Hematopoietic multipotent progenitor cell treated with erythropoietin and hydrocortisone succinate and interleukin-3 and kit ligand, for 15 days (in vitro differentiated cells): ENCODE data around the gene CD83.
A peak's percentile ranks its signal among the peaks of the same experiment; 100 is the strongest.

ENCODE experiments used
- DNase-seq: peaks from one replicate; pipeline ENCODE4 v3.0.0-alpha.2; 2015; ENCODE audit warnings: low spot score

Gene CD83

DNA sequence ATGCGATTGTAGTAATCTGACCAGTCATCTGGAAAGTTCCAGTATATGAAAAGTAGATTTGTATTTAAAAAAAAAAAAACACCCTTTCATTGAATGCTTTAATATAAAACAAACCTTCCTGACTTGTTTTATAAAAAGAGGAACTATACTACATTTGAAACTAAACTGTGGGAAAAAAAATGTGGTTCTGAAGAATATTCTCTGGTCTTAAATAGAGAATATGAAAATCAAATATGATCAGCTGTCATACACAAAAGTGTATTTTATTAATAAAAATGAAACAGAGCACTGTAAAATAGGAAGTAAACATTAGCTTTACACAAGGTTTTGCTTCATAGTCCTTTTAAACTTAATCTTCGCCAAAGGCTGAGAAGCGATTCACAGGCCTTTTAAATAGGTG is 25.3 kb upstream of the CD83 start:
- DNase-seq, result no peak

GRCh38 chr6:14092838-14093789 is 24.5 kb upstream of the CD83 start:
- DNase-seq, result no peak

GRCh38 chr6:14094721-14095120 is 22.9 kb upstream of the CD83 start:
- no peak for DNase-seq

- no peak for DNase-seq
Observed at GRCh38 chr6:14095437-14095836, 22.1 kb upstream of the CD83 start.

DNA sequence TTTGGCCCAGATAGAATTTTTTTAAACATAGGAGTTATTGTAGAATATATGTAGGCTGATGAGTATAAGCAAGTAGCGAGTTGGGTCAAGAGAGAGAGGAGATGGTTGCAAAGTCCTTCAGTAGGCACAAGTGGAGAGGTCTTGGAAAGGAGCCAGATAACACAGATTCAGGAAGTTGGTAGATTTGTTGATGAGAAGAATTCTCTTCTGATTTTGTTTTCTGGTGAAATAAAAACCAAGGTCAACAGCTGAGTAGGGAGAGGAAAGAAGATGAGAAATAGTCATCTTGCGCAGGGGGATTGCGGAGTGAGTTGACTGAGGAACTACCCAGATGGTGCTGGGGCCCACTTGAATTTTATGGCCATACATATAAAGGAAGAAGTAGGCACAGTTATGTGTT is 17.4 kb upstream of the CD83 start:
- no peak for DNase-seq

GRCh38 chr6:14100966-14101365 is 16.6 kb upstream of the CD83 start:
- no peak for DNase-seq

GRCh38 chr6:14102383-14102782 is 15.2 kb upstream of the CD83 start:
- DNase-seq, result no peak

DNA sequence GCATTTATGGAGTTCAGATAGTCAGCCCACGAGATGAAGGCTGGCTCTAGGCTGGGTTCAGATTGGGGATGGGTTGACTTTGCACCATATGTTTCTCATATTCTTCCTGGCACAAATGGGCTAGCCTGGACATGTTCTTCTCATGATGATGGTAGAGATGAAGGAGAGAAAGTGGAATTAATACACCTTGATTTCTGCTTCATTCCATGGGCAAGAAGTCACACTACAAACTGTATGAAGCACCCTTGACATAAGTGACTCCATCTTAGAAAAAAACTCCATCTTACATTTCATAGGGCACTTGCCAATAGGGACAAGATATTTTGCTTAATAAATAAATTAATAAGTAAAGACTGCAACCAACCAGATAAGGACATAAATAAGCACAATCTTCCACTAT is 12.0 kb upstream of the CD83 start:
- no peak for DNase-seq

- no peak for DNase-seq
Observed at GRCh38 chr6:14107000-14107399, 10.6 kb upstream of the CD83 start.

GRCh38 chr6:14107711-14108494 is 9.7 kb upstream of the CD83 start:
- no peak for DNase-seq

GRCh38 chr6:14108571-14109410 is 8.8 kb upstream of the CD83 start:
- DNase-seq, result peak; percentile 42

DNA sequence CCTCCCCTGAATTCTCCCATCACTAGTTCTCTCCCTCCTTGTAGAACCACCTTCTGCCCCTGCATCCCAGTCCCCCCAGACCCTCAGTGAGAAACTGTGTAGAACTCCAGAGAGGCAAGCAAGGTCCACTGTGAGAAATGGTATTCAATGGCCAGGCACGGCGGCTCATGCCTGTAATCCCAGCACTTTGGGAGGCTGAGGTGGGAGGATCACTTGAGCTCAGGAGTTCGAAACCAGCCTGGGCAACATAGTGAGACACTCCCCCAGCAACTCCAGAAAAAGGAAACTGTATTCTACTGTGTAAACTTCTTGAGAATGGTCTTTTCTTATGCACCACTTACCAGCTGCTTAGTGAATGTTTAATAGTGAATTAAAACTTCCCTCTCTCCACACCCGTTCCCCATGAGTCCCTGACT is 8.2 kb upstream of the CD83 start:
- DNase-seq, result no peak

DNA sequence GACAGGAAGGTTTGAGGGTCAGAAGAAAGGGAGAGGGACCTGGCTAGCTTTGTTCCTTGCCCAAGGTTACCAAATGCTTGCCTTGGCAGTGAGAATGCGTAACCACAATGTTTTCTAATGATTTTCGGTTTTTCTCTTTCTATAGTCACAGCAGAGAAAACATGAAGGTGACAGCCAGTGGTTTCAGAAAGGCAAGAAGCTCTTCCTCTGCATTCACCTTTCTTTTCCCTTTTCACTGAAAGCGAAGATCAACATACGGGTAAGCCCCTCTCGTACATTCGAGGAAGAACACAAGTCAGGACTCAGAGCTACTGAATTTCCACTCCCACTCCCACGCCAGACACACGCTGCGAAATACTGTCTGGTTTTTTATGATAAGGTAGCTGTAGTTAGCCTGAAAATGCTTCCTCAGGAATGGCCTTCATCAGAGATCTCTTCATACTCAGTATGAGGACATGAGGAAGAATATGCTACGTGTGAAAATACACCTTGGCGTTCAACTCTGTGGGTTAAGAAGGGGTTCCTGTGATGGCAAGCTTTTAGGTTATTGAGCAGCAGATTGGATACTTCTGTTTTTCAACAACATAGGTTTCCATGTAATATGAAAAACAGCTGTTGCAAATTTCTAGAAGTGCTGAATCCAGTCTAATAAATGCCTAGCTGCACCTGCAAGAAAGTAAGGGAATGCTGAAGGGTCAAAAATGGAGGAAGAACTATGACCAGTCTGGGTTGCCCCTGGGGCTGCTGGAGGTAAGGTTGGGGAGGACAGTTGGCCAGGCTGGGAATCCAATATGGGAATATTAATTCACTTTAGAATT is 7.4 kb upstream of the CD83 start:
- DNase-seq, result no peak

DNA sequence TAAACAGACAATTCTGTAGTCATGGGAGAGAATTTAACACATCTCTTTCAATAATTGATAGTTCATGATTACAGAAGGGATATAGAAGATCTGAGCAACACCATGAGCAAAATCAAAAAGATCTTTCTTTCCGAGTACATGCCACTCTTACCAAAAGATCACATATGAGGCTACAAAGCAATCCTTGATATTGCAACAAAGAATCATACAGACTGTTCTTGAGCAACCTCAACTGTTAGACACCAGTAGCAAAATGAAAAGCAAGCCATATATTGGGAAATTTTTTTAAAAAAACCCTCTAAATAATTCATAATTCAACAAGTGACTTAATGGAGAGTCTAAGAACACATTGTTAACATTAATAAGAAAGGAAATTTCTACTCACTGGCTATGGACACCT is 3.6 kb upstream of the CD83 start:
- no peak for DNase-seq

- DNase-seq, result no peak
Observed at GRCh38 chr6:14118091-14118439, 493 bp downstream of the CD83 start.

DNA sequence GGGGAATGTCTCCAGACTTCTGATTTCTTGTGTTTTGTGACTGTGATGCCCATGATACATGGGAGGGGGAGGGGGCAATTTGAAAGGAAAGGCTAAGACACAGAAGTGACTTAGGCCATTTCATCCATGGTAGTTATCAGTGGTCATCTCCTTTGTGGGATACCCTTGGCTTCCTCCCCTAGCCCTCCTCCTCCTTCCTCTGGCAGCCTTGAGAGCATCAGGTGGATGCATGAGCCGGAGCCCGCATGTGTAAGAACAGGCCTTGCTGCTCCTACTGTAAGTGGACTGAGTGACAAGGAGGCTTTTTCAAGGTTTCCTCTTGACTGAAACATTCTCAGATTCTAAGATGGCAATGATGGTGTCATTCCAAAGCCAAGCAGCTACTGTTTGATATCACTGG is 874 bp downstream of the CD83 start:
- DNase-seq, result no peak

DNA sequence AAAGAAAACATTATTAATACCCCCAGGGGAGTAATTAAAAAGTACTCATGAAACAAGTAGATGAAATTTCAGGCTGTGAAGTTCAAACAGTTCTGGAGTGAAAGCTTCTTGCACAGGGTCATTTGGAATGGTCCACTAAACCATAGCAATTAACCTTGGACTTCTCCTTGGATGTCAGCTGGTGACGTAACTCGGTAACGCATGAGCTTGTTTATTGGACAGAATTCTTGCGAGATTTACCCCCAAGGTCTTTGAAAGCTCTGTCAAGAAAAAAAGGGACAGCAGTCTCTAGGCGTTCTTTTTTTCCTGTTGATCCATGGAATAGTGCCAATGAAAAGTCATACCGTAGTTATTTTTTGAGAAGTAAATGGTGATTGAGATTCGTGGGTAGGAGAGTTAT is 2.2 kb downstream of the CD83 start:
- no peak for DNase-seq

DNA sequence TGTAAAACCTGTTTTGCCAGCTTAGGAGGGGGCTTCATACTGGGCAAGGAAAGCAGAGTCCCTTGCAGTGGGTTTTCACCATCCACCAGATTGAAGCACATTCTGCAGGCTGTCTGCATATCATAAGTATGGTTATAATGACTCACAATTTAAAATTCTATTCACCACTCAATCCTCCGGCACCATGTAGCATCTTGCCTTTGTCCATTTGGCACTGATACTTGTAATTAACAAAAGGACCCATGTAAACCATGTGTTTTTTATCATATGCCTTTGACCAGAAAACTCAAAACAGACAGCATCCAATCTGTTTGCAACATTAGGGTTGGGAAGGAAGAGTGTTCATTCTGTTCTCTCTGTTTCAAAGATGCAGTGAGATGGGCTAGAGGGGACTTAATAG is 3.0 kb downstream of the CD83 start:
- DNase-seq, result no peak

GRCh38 chr6:14121936-14122344 is 4.4 kb downstream of the CD83 start:
- DNase-seq, result no peak

- DNase-seq, result no peak
Observed at GRCh38 chr6:14123386-14124111, 6.0 kb downstream of the CD83 start.

DNA sequence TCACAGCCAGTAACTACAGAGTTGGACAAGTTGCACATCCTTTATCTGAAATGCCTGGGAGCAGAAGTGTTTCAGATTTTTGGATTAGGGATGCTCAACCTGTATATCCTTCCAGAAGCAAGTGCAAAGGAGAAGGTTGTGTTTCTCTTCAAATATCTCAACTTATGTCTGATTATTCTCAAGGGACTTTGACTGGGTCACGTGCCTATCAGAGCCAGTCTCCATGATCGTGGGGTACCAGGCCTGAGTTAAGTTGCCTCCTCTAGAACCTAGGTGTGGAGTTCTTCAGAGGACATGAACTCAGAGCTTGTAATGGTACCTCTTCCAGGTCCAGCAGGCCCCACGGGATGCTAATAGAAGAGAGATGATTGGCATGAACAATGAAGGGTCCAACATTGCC is 7.8 kb downstream of the CD83 start:
- DNase-seq, result no peak
